ENCODE results near the gene ARHGAP8. TPM values are rescaled to one million over a fixed set of nuclear protein-coding genes. Genes with fewer than 3 reads are reported as not detected.

Gene ARHGAP8
- polyA plus RNA-seq, 2 of the 4 experiments (the other 2 are of a cell fraction), result 1.2 to 3.8 TPM

- 84% methylated on average over 14 of the region's 20 CpGs for WGBS (ENCODE audit: missing lambda C conversion rate)
- Histone ChIP-seq H3K27ac (no peak overlapping the region), H3K4me3 (no peak overlapping the region), H3K4me2 (no peak overlapping the region), H3K4me1 (no peaks in the 10 kb centered on the region), H3K9me3 (no peaks in the 10 kb centered on the region)
- DNase-seq (ENCODE audit: low read depth in 1 of 2, low spot score in 1 of 2), result no peak
- FAIRE-seq, result no peak
- no peak; a peak in 1 of 6 replicates for ATAC-seq
- ChIA-PET POLR2A (no interaction called here), CTCF (no interaction called here)
- TF ChIP-seq NR3C1 (IDR thresholded peaks at IDR 0.05) (no peak), SREBF2 (IDR thresholded peaks at IDR 0.05) (no peak), CHD2 (IDR thresholded peaks at IDR 0.05; ENCODE audit: low read length, partially characterized antibody) (no peak), E2F6 (IDR thresholded peaks at IDR 0.05; ENCODE audit: borderline replicate concordance, low read depth) (no peak), CTCF (IDR thresholded peaks at IDR 0.05) (no peak), BCL3 (IDR thresholded peaks at IDR 0.05) (no peak), HOXB13 (CRISPR knock-in tag; IDR thresholded peaks at IDR 0.05; ENCODE audit: low read depth) (no peak), MAX (IDR thresholded peaks at IDR 0.05) (no peak), ZNF302 (CRISPR knock-in tag; IDR thresholded peaks at IDR 0.05) (no peak), HMGXB4 (CRISPR knock-in tag; IDR thresholded peaks at IDR 0.05; ENCODE audit: borderline replicate concordance) (no peak), RARB (CRISPR knock-in tag; IDR thresholded peaks at IDR 0.05) (no peak), ZC3H11A (IDR thresholded peaks at IDR 0.05) (no peak), USF2 (IDR thresholded peaks at IDR 0.05) (no peak), TP53 (CRISPR knock-in tag; IDR thresholded peaks at IDR 0.05) (no peak), JUN (IDR thresholded peaks at IDR 0.05) (no peak), POLR2AphosphoS2 (conservative IDR thresholded peaks at IDR 0.05; ENCODE audit: low read length) (no peak), CBX8 (IDR thresholded peaks at IDR 0.05) (no peak)
Measured at GRCh38 chr22:44890416-44891292, 138.3 kb downstream of the ARHGAP8 start.

GRCh38 chr22:44891293-44891747 is 138.9 kb downstream of the ARHGAP8 start:
- FAIRE-seq, result no peak
- ChIA-PET POLR2A (no interaction called here), CTCF (no interaction called here)
- no peak for DNase-seq (ENCODE audit: low read depth in 1 of 2, low spot score in 1 of 2)
- Histone ChIP-seq H3K27ac (no peak overlapping the region), H3K4me2 (no peak overlapping the region), H3K4me1 (no peaks in the 10 kb centered on the region), H3K9me3 (no peaks in the 10 kb centered on the region), H3K4me3 (no peak overlapping the region)
- 86% methylated on average over 6 of the region's 11 CpGs for WGBS (ENCODE audit: missing lambda C conversion rate)
- TF ChIP-seq ZNF302 (CRISPR knock-in tag; IDR thresholded peaks at IDR 0.05), result no peak
- no peak for TF ChIP-seq USF2 (IDR thresholded peaks at IDR 0.05)
- TF ChIP-seq HDAC2 (IDR thresholded peaks at IDR 0.05), result no peak
- TF ChIP-seq RNF2 (IDR thresholded peaks at IDR 0.05; ENCODE audit: borderline replicate concordance, low read depth), result no peak
- no peak for TF ChIP-seq HMGXB4 (CRISPR knock-in tag; IDR thresholded peaks at IDR 0.05; ENCODE audit: borderline replicate concordance)
- no peak for TF ChIP-seq HOXB13 (CRISPR knock-in tag; IDR thresholded peaks at IDR 0.05; ENCODE audit: low read depth)
- TF ChIP-seq ZC3H11A (IDR thresholded peaks at IDR 0.05), result no peak
- TF ChIP-seq REST (IDR thresholded peaks at IDR 0.05), result no peak
- TF ChIP-seq MAX (IDR thresholded peaks at IDR 0.05), result no peak
- ATAC-seq, result no peak

All from A549 (cell line).